Stimulated activated CD8-positive, alpha-beta memory T cell treated with anti-CD3 and anti-CD28 coated beads, Interleukin-12 subunit alpha, Interleukin-12 subunit beta, amount 100 ng/mL, for 4 hours (primary cell): ENCODE results near the gene NME3.

ENCODE experiments used
- DNase-seq: peaks from one replicate; pipeline ENCODE4 v3.0.0-alpha.2; 2020; ENCODE audit warnings: low read depth

Gene NME3

DNA sequence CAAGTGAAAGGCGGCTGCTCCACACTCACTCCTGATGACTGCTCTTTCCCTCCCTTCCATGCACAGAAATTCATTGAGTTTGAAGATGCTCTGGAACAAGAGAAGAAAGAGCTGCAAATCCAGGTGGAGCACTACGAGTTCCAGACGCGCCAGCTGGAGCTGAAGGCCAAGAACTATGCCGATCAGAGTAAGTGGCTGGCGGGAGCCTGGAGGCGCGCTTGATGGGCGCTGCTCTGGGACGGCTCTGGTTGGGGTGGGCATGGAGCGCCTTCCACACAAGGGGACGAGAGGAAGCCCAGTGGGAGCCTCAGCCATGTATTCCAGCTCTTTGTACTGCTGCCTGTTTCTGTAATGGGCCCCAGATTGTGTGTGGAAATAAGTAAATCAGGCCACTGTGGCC is 46.9 kb downstream of the NME3 start:
- no peak for DNase-seq

DNA sequence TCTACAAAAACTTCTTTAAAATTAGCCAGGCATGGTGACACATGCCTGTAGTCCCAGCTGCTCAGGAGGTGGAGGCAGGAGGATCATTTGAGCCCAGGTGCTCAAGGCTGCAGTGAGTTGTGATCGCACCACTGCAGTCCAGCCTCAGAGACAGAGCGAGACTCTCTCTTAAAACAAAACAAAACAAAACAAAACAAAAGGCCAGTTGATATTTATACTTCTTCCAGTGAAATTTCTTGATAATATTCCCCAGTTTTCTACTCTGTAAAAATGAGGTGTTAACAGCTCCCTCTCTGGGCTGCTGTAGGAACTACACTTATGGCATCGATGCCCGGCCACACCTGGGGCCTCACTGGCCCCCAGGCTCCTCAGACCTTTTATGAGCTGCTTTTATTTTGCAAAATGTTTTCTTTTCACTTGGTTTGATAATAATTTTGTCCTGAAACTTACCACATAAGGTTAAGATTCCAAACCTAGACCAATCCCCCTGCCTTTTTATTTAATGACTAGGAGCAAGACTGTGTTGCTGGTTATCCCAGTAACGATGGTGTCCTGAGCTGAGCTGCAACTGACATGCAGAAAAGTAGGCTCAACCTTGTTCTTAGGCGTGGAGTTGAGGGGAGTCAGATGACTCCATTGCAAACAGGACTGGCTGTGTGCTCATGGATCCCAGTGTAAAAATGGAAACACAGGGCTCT is 47.7 kb downstream of the NME3 start:
- no peak for DNase-seq

DNA sequence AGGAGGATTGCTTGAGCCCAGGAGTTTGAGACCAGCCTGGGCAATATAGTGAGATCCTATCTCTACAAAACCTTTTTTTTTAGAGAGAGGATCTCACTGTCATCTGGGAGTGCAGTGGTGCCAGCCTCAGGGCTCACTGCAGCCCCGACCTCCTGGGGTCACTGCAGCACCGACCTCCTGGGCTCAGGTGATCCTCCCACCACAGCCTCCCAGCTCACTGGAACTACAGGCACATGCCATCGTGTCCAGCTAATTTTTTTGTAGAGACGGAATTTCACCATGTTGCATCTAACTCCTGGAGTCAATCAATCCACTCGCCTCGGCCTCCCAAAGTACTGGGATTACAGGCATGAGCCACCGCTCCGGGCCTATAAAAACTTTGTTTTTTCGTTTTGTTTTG is 50.0 kb downstream of the NME3 start:
- no peak for DNase-seq
